ENCODE results near the gene TTLL11.

DNA sequence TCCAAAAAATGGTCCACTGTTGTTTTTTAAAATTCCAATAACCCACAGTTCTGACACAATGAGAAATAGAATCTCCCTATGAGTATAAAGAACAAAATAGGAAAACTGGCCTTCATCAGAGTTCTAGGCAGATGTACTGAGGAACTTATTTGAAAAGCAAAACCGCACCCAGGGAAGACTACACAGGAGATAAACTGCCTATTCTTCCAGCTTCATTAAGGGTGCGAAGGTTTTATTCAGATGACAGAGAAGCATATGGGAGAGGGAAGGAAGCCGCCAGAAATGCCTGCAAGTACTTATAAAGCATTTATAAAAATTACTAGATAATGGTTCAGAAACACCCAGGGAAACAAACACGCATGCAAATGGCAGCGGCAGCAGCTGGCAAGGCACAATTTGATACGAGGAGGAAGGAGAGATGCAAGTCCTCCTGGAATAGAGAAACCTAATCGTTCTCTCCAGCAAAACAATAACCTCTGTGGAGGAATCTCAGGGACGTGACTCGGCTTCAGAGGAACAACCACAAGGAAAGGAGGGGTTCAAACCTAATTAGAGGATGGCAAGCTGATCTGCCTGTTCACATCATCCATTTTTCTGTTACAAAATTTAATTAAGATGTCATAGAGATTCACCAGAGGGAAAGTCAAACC, 9.0 kb downstream of the TTLL11 start:
- TF ChIP-seq, protein P1, sequence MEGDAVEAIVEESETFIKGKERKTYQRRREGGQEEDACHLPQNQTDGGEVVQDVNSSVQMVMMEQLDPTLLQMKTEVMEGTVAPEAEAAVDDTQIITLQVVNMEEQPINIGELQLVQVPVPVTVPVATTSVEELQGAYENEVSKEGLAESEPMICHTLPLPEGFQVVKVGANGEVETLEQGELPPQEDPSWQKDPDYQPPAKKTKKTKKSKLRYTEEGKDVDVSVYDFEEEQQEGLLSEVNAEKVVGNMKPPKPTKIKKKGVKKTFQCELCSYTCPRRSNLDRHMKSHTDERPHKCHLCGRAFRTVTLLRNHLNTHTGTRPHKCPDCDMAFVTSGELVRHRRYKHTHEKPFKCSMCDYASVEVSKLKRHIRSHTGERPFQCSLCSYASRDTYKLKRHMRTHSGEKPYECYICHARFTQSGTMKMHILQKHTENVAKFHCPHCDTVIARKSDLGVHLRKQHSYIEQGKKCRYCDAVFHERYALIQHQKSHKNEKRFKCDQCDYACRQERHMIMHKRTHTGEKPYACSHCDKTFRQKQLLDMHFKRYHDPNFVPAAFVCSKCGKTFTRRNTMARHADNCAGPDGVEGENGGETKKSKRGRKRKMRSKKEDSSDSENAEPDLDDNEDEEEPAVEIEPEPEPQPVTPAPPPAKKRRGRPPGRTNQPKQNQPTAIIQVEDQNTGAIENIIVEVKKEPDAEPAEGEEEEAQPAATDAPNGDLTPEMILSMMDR (IDR thresholded peaks at IDR 0.05), result no peak
- TF ChIP-seq EP300 (IDR thresholded peaks at IDR 0.05) (no peak), POLR2A (IDR thresholded peaks at IDR 0.05; ENCODE audit: low read depth) (no peak)

All from esophagus muscularis mucosa (tissue), 4 donors.